Left ventricle myocardium inferior (tissue), 1 donor: ENCODE data around the gene THEMIS. TPM values are rescaled to one million over a fixed set of nuclear protein-coding genes. Genes with fewer than 3 reads are reported as not detected.
"Not testable (repeated sequence)": the region's sequence is repeated elsewhere in the genome, so short reads cannot be mapped to it uniquely, and the experiment has no call there.

Experiments used
- DNase-seq: peaks from one replicate; pipeline ENCODE4 v3.0.0-alpha.2; 2020
- H3K27ac ChIP-seq: fragments of 200-600 bp; replicated peaks from 2 replicates; pipeline ENCODE4 v1.8.0; 2021
- H3K27me3 ChIP-seq: fragments of 200-600 bp; 2 replicates; pipeline ENCODE4 v1.8.0; 2021; ENCODE audit warnings: low read depth
- H3K36me3 ChIP-seq: fragments of 200-600 bp; 2 replicates; pipeline ENCODE4 v1.8.0; 2021
- H3K4me1 ChIP-seq: fragments of 200-600 bp; 2 replicates; pipeline ENCODE4 v1.8.0; 2021
- H3K4me3 ChIP-seq: fragments of 200-600 bp; 2 replicates; pipeline ENCODE4 v1.8.0; 2021; ENCODE audit warnings: mild to moderate bottlenecking, moderate library complexity
- H3K9me3 ChIP-seq: fragments of 200-600 bp; replicated peaks from 2 replicates; pipeline ENCODE4 v1.8.0; 2021
- CTCF ChIP-seq: fragments of 200-600 bp; IDR thresholded peaks from 2 replicates; pipeline ENCODE4 v1.8.0; 2021; ENCODE audit warnings: antibody characterized with exemption, mild to moderate bottlenecking, borderline replicate concordance
- intact Hi-C: fragments of 100-400 bp; cut with micrococcal nuclease; formaldehyde crosslinking; loops from one replicate; pipeline ENCODE4 v1.11.0; 2022
- total RNA-seq: library from RNA; stranded (reverse); fragmentation: NEBNext Ultra II Directional; extraction: Animal tissue kit (Norgen Biotek cat#: 25700); gene quantifications from one replicate; pipeline ENCODE4 v1.2.1, GENCODE V29; 2021
- donor health status: DM: no; HTN: yes; CAD: no; lungs with severe emphysema.

THEMIS gene
- total RNA-seq, 1 donor from 2014 or later: 0.22 TPM

GRCh38 chr6:127933852-127934840 lies 33.3 kb upstream of the THEMIS start:
- Histone ChIP-seq H3K4me3 (no peak overlapping the region), H3K4me1 (no peaks in the 10 kb centered on the region), H3K27me3 (no peaks in the 10 kb centered on the region), H3K27ac (no peak overlapping the region), H3K36me3 (no peaks in the 10 kb centered on the region), H3K9me3 (peaks cover 28% of the 10 kb centered on the region)
- intact Hi-C loops: no loop called here
- no peak for TF ChIP-seq CTCF
- no peak for DNase-seq

- Histone ChIP-seq H3K4me1 (no peaks in the 10 kb centered on the region), H3K27me3 (no peaks in the 10 kb centered on the region), H3K9me3 (peaks cover 35% of the 10 kb centered on the region), H3K27ac (no peak overlapping the region), H3K36me3 (no peaks in the 10 kb centered on the region), H3K4me3 (no peak overlapping the region)
- TF ChIP-seq CTCF: no peak
- no peak for DNase-seq
- intact Hi-C loops: no loop called here
Observed at GRCh38 chr6:127933137-127933536, 32.3 kb upstream of the THEMIS start.

GRCh38 chr6:127932708-127933107 lies 31.9 kb upstream of the THEMIS start:
- Histone ChIP-seq H3K9me3 (peaks cover 35% of the 10 kb centered on the region), H3K27ac (no peak overlapping the region), H3K4me1 (no peaks in the 10 kb centered on the region), H3K36me3 (no peaks in the 10 kb centered on the region), H3K4me3 (no peak overlapping the region), H3K27me3 (no peaks in the 10 kb centered on the region)
- DNase-seq: no peak
- TF ChIP-seq CTCF: no peak
- intact Hi-C loops: no loop called here

- H3K9me3 ChIP-seq: peaks cover 28% of the 10 kb centered on the region
- H3K4me3 ChIP-seq, H3K4me1 ChIP-seq, H3K27ac ChIP-seq, H3K36me3 ChIP-seq, H3K27me3 ChIP-seq, DNase-seq, intact Hi-C loops: not testable (repeated sequence)
Observed at GRCh38 chr6:127926441-127926840, 25.6 kb upstream of the THEMIS start.

GRCh38 chr6:127924440-127924839 lies 23.6 kb upstream of the THEMIS start:
- Histone ChIP-seq H3K36me3 (no peaks in the 10 kb centered on the region), H3K4me3 (no peak overlapping the region), H3K4me1 (no peaks in the 10 kb centered on the region), H3K9me3 (peaks cover 27% of the 10 kb centered on the region), H3K27ac (no peak overlapping the region), H3K27me3 (no peaks in the 10 kb centered on the region)
- intact Hi-C loops: no loop called here
- no peak for TF ChIP-seq CTCF
- no peak for DNase-seq

GRCh38 chr6:127924031-127924430 lies 23.2 kb upstream of the THEMIS start:
- Histone ChIP-seq H3K9me3 (peaks cover 26% of the 10 kb centered on the region), H3K4me1 (no peaks in the 10 kb centered on the region), H3K4me3 (no peak overlapping the region), H3K27ac (no peak overlapping the region), H3K36me3 (no peaks in the 10 kb centered on the region), H3K27me3 (no peaks in the 10 kb centered on the region)
- DNase-seq: no peak
- intact Hi-C loops: no loop called here
- TF ChIP-seq CTCF: no peak
